Measurements from ENCODE around the gene AQP12A. TPM values are rescaled to one million over a fixed set of nuclear protein-coding genes. Genes with fewer than 3 reads are reported as not detected.
"Not testable (repeated sequence)": the region's sequence is repeated elsewhere in the genome, so short reads cannot be mapped to it uniquely, and the experiment has no call there.

The AQP12A gene
- polyA plus RNA-seq (2011; rRNA removed) (not detected in 2 replicates), polyA plus RNA-seq (2017; fragmentation: RNase III; extraction: RNeasy Plus Mini Kit Qiagen cat#74134 plus additional on column Dnase treatment) (not detected in 3 replicates), polyA minus RNA-seq (2011; rRNA and poly(A)+ RNA removed) (not detected in 2 replicates)
- not detected in 2 replicates for polyA plus RNA-seq (2012; cell fraction: cytosol; rRNA removed)
- not detected in 2 replicates for polyA plus RNA-seq (2012; cell fraction: nucleus; rRNA removed)

GRCh38 chr2:240691631-240692420, at the start of gene AQP12A:
TSS of gene AQP12A (plus strand) at chr2:240691866. CDS start at chr2:240691914, 48 bp downstream.
- H3K9me3 ChIP-seq; H3K4me2 ChIP-seq; FAIRE-seq; DNase-seq (ENCODE audit: low read depth in 1 of 2, low spot score in 1 of 2); POLR2A ChIA-PET; H3K4me3 ChIP-seq; H3K4me1 ChIP-seq; H3K27ac ChIP-seq: not testable (repeated sequence)
- peak in 1 of 2 experiments; percentile 23; a peak in 4 of 6 replicates for ATAC-seq
- CTCF ChIA-PET = interaction anchor here (0.5 kb wide), 1 partner anchor 126 kb away, joined by 3 read pairs; no protein-coding TSS in a partner anchor
- 50% methylated on average over 7 of the region's 37 CpGs for WGBS (ENCODE audit: missing lambda C conversion rate)

- no peaks in the 10 kb centered on the region for H3K4me1 ChIP-seq
- no peaks in the 10 kb centered on the region for H3K9me3 ChIP-seq
- TF ChIP-seq NFE2L2 (conservative IDR thresholded peaks at IDR 0.05; ENCODE audit: low read length) = no peak
- TF ChIP-seq ATOH8 (CRISPR knock-in tag; IDR thresholded peaks at IDR 0.05; ENCODE audit: low read depth) = no peak
- no peak for TF ChIP-seq RFX5 (IDR thresholded peaks at IDR 0.05)
- no peak for TF ChIP-seq NPAS2 (CRISPR knock-in tag; IDR thresholded peaks at IDR 0.05; ENCODE audit: borderline replicate concordance)
- no peak for TF ChIP-seq CBX8 (IDR thresholded peaks at IDR 0.05)
- no peak overlapping the region for H3K27ac ChIP-seq
- ChIA-PET POLR2A (no interaction called here), CTCF (no interaction called here)
- no peak overlapping the region for H3K4me2 ChIP-seq
- 66% methylated on average over 10 of the region's 36 CpGs for WGBS (ENCODE audit: missing lambda C conversion rate)
- H3K4me3 ChIP-seq = no peak overlapping the region
- FAIRE-seq (no peak), ATAC-seq (peak in 1 of 2 experiments; percentile 9; a peak in 1 of 6 replicates), DNase-seq (ENCODE audit: low read depth in 1 of 2, low spot score in 1 of 2) (no peak)
These were observed 49.4 kb upstream of the AQP12A start for GRCh38 chr2:240642061-240642805.

GRCh38 chr2:240642806-240643092, 48.9 kb upstream of the AQP12A start:
- no peaks in the 10 kb centered on the region for H3K9me3 ChIP-seq
- no peak for DNase-seq (ENCODE audit: low read depth in 1 of 2, low spot score in 1 of 2)
- H3K4me3 ChIP-seq = no peak overlapping the region
- CTCF ChIA-PET = interaction anchor here (1.1 to 1.2 kb wide), 2 partner anchors 10 to 35 kb away, joined by 3 read pairs; no protein-coding TSS in a partner anchor
- no peak for FAIRE-seq
- no peak overlapping the region for H3K27ac ChIP-seq
- WGBS (ENCODE audit: missing lambda C conversion rate) = 0% methylated on average over 1 of the region's 11 CpGs
- ATAC-seq = no peak
- POLR2A ChIA-PET = no interaction called here
- H3K4me2 ChIP-seq = no peak overlapping the region
- no peaks in the 10 kb centered on the region for H3K4me1 ChIP-seq
- no peak for TF ChIP-seq HMGXB4 (CRISPR knock-in tag; IDR thresholded peaks at IDR 0.05; ENCODE audit: borderline replicate concordance)

- no peaks in the 10 kb centered on the region for H3K9me3 ChIP-seq
- FAIRE-seq (no peak), ATAC-seq (no peak), DNase-seq (ENCODE audit: low read depth in 1 of 2, low spot score in 1 of 2) (no peak)
- ChIA-PET POLR2A (no interaction called here), CTCF (interaction anchor here (1.1 to 1.2 kb wide), 2 partner anchors 10 to 36 kb away, joined by 3 read pairs; no protein-coding TSS in a partner anchor)
- no peak overlapping the region for H3K4me2 ChIP-seq
- H3K27ac ChIP-seq = no peak overlapping the region
- H3K4me1 ChIP-seq = no peaks in the 10 kb centered on the region
- WGBS (ENCODE audit: missing lambda C conversion rate) = 17% methylated on average over 12 of the region's 13 CpGs
- H3K4me3 ChIP-seq = no peak overlapping the region
- TF ChIP-seq NR3C1 (IDR thresholded peaks at IDR 0.05) (no peak), EHF (CRISPR knock-in tag; IDR thresholded peaks at IDR 0.05) (no peak), NFE2L2 (conservative IDR thresholded peaks at IDR 0.05; ENCODE audit: low read length) (no peak), GATA3 (IDR thresholded peaks at IDR 0.05; ENCODE audit: borderline replicate concordance) (no peak), MAX (IDR thresholded peaks at IDR 0.05) (no peak), MYC (IDR thresholded peaks at IDR 0.05; ENCODE audit: borderline replicate concordance, low read length) (no peak), KDM5A (IDR thresholded peaks at IDR 0.05) (no peak), ESRRA (IDR thresholded peaks at IDR 0.05; ENCODE audit: borderline replicate concordance, low read length) (no peak), MAZ (IDR thresholded peaks at IDR 0.05; ENCODE audit: borderline replicate concordance, low read depth, low read length) (no peak), POLR2A (IDR thresholded peaks at IDR 0.05; ENCODE audit: low read length) (no peak), CTCF (IDR thresholded peaks at IDR 0.05) (no peak), RNF2 (IDR thresholded peaks at IDR 0.05; ENCODE audit: borderline replicate concordance, low read depth) (no peak), ELK1 (IDR thresholded peaks at IDR 0.05; ENCODE audit: low read depth, low read length) (no peak)
These were observed 48.4 kb upstream of the AQP12A start for GRCh38 chr2:240643093-240643810.
